Parathyroid adenoma (tissue), 2 donors: ENCODE measurements around the gene FIS1.
"Not testable (repeated sequence)": the region's sequence is repeated elsewhere in the genome, so short reads cannot be mapped to it uniquely, and the experiment has no call there.

ENCODE experiments used
- H2AFZ ChIP-seq: fragments of 300-600 bp; sonication (generic); one replicate; pipeline ENCODE4 v1.7.0; 2017; ENCODE audit warnings: antibody characterized with exemption, mild to moderate bottlenecking
- H3K27ac ChIP-seq: fragments of 300-600 bp; sonication (generic); one replicate; pipeline ENCODE4 v1.7.0; 2017
- H3K27me3 ChIP-seq: fragments of 300-600 bp; sonication (generic); one replicate; pipeline ENCODE4 v1.7.0; 2017; ENCODE audit warnings: low read length; ENCODE audit not compliant: control insufficient read depth, insufficient read depth
- H3K36me3 ChIP-seq: fragments of 300-600 bp; sonication (generic); one replicate; pipeline ENCODE4 v1.7.0; 2017; ENCODE audit warnings: low read length; ENCODE audit not compliant: control insufficient read depth, insufficient read depth
- H3K4me1 ChIP-seq: fragments of 300-600 bp; sonication (generic); one replicate; pipeline ENCODE4 v1.7.0; 2017; ENCODE audit warnings: control low read depth
- H3K4me2 ChIP-seq: fragments of 300-600 bp; sonication (generic); one replicate; pipeline ENCODE4 v1.7.0; 2017; ENCODE audit warnings: low read length
- H3K4me3 ChIP-seq: fragments of 300-600 bp; sonication (generic); one replicate; pipeline ENCODE4 v1.7.0; 2017; ENCODE audit warnings: low read depth, low read length
- H3K79me2 ChIP-seq: fragments of 300-600 bp; sonication (generic); one replicate; pipeline ENCODE4 v1.7.0; 2017; ENCODE audit warnings: control low read depth
- H3K9ac ChIP-seq: fragments of 300-600 bp; sonication (generic); one replicate; pipeline ENCODE4 v1.7.0; 2017; ENCODE audit warnings: mild to moderate bottlenecking
- H3K9me3 ChIP-seq: fragments of 300-600 bp; sonication (generic); one replicate; pipeline ENCODE4 v1.7.0; 2017; ENCODE audit warnings: low read length; ENCODE audit not compliant: control insufficient read depth
- CTCF ChIP-seq: fragments of 300-600 bp; sonication (generic); IDR thresholded peaks from one replicate; pipeline ENCODE4 v1.7.0; 2017; ENCODE audit warnings: antibody characterized with exemption, mild to moderate bottlenecking
- donor health status: primary hyperparathyroidism.

Gene FIS1

GRCh38 chr7:101244375-101245146 is at the start of gene FIS1:
Gene FIS1 (minus strand): TSS chr7:101245081. CDS start chr7:101245004, 77 bp downstream.
- Histone ChIP-seq H3K9ac (peak within 1 kb of the TSS; percentile 63), H3K79me2 (peaks cover 40% of the 10 kb centered on the region), H3K4me1 (peaks cover 11% of the 10 kb centered on the region), H3K4me2 (peak within 1 kb of the TSS; percentile 100), H3K27ac (peak within 1 kb of the TSS; percentile 96), H3K27me3 (no peaks in the 10 kb centered on the region), H3K4me3 (peak within 1 kb of the TSS; percentile 100), H2AFZ (peak within 1 kb of the TSS; percentile 93), H3K36me3 (no peaks in the 10 kb centered on the region), H3K9me3 (no peaks in the 10 kb centered on the region)
- peak; percentile 97 for TF ChIP-seq CTCF

- Histone ChIP-seq H3K4me3 (no peak overlapping the region), H3K27me3 (no peaks in the 10 kb centered on the region), H3K4me2 (no peak overlapping the region), H3K36me3 (no peaks in the 10 kb centered on the region), H3K9me3 (no peaks in the 10 kb centered on the region), H3K9ac (no peak overlapping the region), H3K4me1 (no peaks in the 10 kb centered on the region), H3K79me2 (no peaks in the 10 kb centered on the region), H3K27ac (no peak overlapping the region), H2AFZ (no peak overlapping the region)
- TF ChIP-seq CTCF: no peak
These were observed 49.4 kb upstream of the FIS1 start for GRCh38 chr7:101294039-101294831.

GRCh38 chr7:101293069-101294021 is 48.5 kb upstream of the FIS1 start:
- not testable (repeated sequence) for H3K36me3 ChIP-seq, H3K9ac ChIP-seq, H3K4me1 ChIP-seq, H2AFZ ChIP-seq, H3K27ac ChIP-seq, H3K4me3 ChIP-seq, H3K79me2 ChIP-seq, H3K27me3 ChIP-seq, H3K4me2 ChIP-seq, H3K9me3 ChIP-seq

GRCh38 chr7:101292566-101292965 is 47.7 kb upstream of the FIS1 start:
- not testable (repeated sequence) for H3K9me3 ChIP-seq, H3K36me3 ChIP-seq, H3K27ac ChIP-seq, H3K4me3 ChIP-seq, H3K4me1 ChIP-seq, H3K9ac ChIP-seq, H2AFZ ChIP-seq, H3K27me3 ChIP-seq, H3K79me2 ChIP-seq, H3K4me2 ChIP-seq

- H3K27ac ChIP-seq, H3K4me1 ChIP-seq, H3K36me3 ChIP-seq, H2AFZ ChIP-seq, H3K4me2 ChIP-seq, H3K9ac ChIP-seq, H3K4me3 ChIP-seq, H3K27me3 ChIP-seq, H3K79me2 ChIP-seq, H3K9me3 ChIP-seq: not testable (repeated sequence)
- peak; percentile 76 for TF ChIP-seq CTCF
These were observed 45.5 kb upstream of the FIS1 start for GRCh38 chr7:101290186-101291037.

- H3K9me3 ChIP-seq, H3K27me3 ChIP-seq, H3K27ac ChIP-seq, H3K4me2 ChIP-seq, H2AFZ ChIP-seq, H3K9ac ChIP-seq, H3K79me2 ChIP-seq, H3K36me3 ChIP-seq, H3K4me3 ChIP-seq, H3K4me1 ChIP-seq: not testable (repeated sequence)
These were observed 44.8 kb upstream of the FIS1 start for GRCh38 chr7:101289687-101290086.
